G401.6 (cell line): Measurements from ENCODE around the gene SLC35B2.

Experiments used
- FAIRE-seq: peaks from 2 replicates; lab custom pipeline; 2012; peaks lifted over from hg19 to GRCh38; lab: Jason Lieb, UNC

The SLC35B2 gene

GRCh38 chr6:44267252-44267651, 9.9 kb upstream of the SLC35B2 start:
- no peak for FAIRE-seq

GRCh38 chr6:44266347-44266746, 9.0 kb upstream of the SLC35B2 start:
- FAIRE-seq: no peak

GRCh38 chr6:44265722-44266233, 8.4 kb upstream of the SLC35B2 start:
- FAIRE-seq: no peak

GRCh38 chr6:44265007-44265721, 7.8 kb upstream of the SLC35B2 start, which contains the start of gene NFKBIE:
Gene NFKBIE (minus strand): TSS chr6:44265551. CDS start chr6:44265346, 205 bp downstream.
- FAIRE-seq: no peak

GRCh38 chr6:44264154-44265006, 7.1 kb upstream of the SLC35B2 start:
- FAIRE-seq: no peak

GRCh38 chr6:44263354-44264100, 6.2 kb upstream of the SLC35B2 start:
- FAIRE-seq: no peak

GRCh38 chr6:44262467-44263353, 5.4 kb upstream of the SLC35B2 start:
- no peak for FAIRE-seq

GRCh38 chr6:44261581-44261980, 4.3 kb upstream of the SLC35B2 start:
- no peak for FAIRE-seq

GRCh38 chr6:44260451-44261297, 3.3 kb upstream of the SLC35B2 start:
- no peak for FAIRE-seq

GRCh38 chr6:44260011-44260410, 2.7 kb upstream of the SLC35B2 start:
- no peak for FAIRE-seq

- no peak for FAIRE-seq
These were observed 1.6 kb upstream of the SLC35B2 start for GRCh38 chr6:44258921-44259320.

GRCh38 chr6:44258325-44258863, 1.1 kb upstream of the SLC35B2 start:
- no peak for FAIRE-seq

GRCh38 chr6:44257753-44258324, 511 bp upstream of the SLC35B2 start:
- FAIRE-seq: no peak

- no peak for FAIRE-seq
These were observed 628 bp downstream of the SLC35B2 start for GRCh38 chr6:44256775-44257024.

- no peak for FAIRE-seq
These were observed 1.2 kb downstream of the SLC35B2 start for GRCh38 chr6:44255871-44256774.

GRCh38 chr6:44255105-44255808, 2.1 kb downstream of the SLC35B2 start:
- FAIRE-seq: no peak

- FAIRE-seq: no peak
These were observed 2.9 kb downstream of the SLC35B2 start for GRCh38 chr6:44254191-44255104.
